ENCODE measurements around the gene S100A12. TPM values are rescaled to one million over a fixed set of nuclear protein-coding genes. Genes with fewer than 3 reads are reported as not detected.

Gene S100A12
- total RNA-seq, 2 experiments from 2014 or later: not detected

GRCh38 chr1:153340356-153340755 lies 35.1 kb downstream of the S100A12 start:
- CTCF ChIA-PET: no interaction called here
- Mint-ChIP-seq H3K27ac (no peak overlapping the region), H3K9me3 (ENCODE audit: low read depth) (no peaks in the 10 kb centered on the region)

GRCh38 chr1:153339802-153340201 lies 35.6 kb downstream of the S100A12 start:
- intact Hi-C loops (cut with DNase I, micrococcal nuclease): no loop called here
- no peaks in the 10 kb centered on the region for H3K36me3 Mint-ChIP-seq (ENCODE audit: low read depth)
- CTCF ChIA-PET: no interaction called here
- H3K4me1 Mint-ChIP-seq: peaks cover 27% of the 10 kb centered on the region
- no peak overlapping the region for H3K27ac Mint-ChIP-seq
- no peak overlapping the region for H3K4me3 Mint-ChIP-seq
- DNase-seq (no peak), ATAC-seq (peak; percentile 9)
- peaks cover 3% of the 10 kb centered on the region for H3K27me3 Mint-ChIP-seq
- POLR2A ChIA-PET: no interaction called here
- H3K9me3 Mint-ChIP-seq (ENCODE audit: low read depth): no peaks in the 10 kb centered on the region

More at GRCh38 chr1:153340356-153340755, 35.1 kb downstream of the S100A12 start:
- Mint-ChIP-seq H3K27me3 (peaks cover 3% of the 10 kb centered on the region), H3K4me3 (no peak overlapping the region), H3K4me1 (peaks cover 31% of the 10 kb centered on the region), H3K36me3 (ENCODE audit: low read depth) (no peaks in the 10 kb centered on the region)
- no peak for DNase-seq
- no peak for ATAC-seq
- intact Hi-C loops (cut with DNase I, micrococcal nuclease): no loop called here
- POLR2A ChIA-PET: no interaction called here

GRCh38 chr1:153337980-153338853 lies 37.2 kb downstream of the S100A12 start:
- no peak for ATAC-seq
- ChIA-PET CTCF (interaction anchor here (0.6 kb wide), 1 partner anchor 353 kb away, joined by 3 read pairs; no protein-coding TSS in a partner anchor), POLR2A (no interaction called here)
- no peak for DNase-seq
- H3K27ac Mint-ChIP-seq: no peak overlapping the region
- no peaks in the 10 kb centered on the region for H3K9me3 Mint-ChIP-seq (ENCODE audit: low read depth)
- H3K4me1 Mint-ChIP-seq: peaks cover 12% of the 10 kb centered on the region
- intact Hi-C loops (cut with DNase I, micrococcal nuclease): no loop called here
- no peaks in the 10 kb centered on the region for H3K36me3 Mint-ChIP-seq (ENCODE audit: low read depth)
- peaks cover 3% of the 10 kb centered on the region for H3K27me3 Mint-ChIP-seq
- no peak overlapping the region for H3K4me3 Mint-ChIP-seq

GRCh38 chr1:153336650-153337049 lies 38.8 kb downstream of the S100A12 start:
- H3K36me3 Mint-ChIP-seq (ENCODE audit: low read depth): no peaks in the 10 kb centered on the region
- ChIA-PET POLR2A (no interaction called here), CTCF (interaction anchor here (0.8 to 1.3 kb wide), 2 partner anchors 15 to 162 kb away, joined by 3 to 7 read pairs; no protein-coding TSS in a partner anchor)
- H3K4me3 Mint-ChIP-seq: no peak overlapping the region
- no peak for DNase-seq
- intact Hi-C loops (cut with DNase I, micrococcal nuclease): no loop called here
- no peak for ATAC-seq
- H3K27ac Mint-ChIP-seq: no peak overlapping the region
- peaks cover 12% of the 10 kb centered on the region for H3K4me1 Mint-ChIP-seq
- H3K27me3 Mint-ChIP-seq: peaks cover 3% of the 10 kb centered on the region
- H3K9me3 Mint-ChIP-seq (ENCODE audit: low read depth): peaks cover 3% of the 10 kb centered on the region

- H3K4me3 Mint-ChIP-seq: no peak overlapping the region
- CTCF ChIA-PET: no interaction called here
- intact Hi-C loops (cut with DNase I, micrococcal nuclease): no loop called here
- H3K9me3 Mint-ChIP-seq (ENCODE audit: low read depth): peaks cover 8% of the 10 kb centered on the region
- H3K27ac Mint-ChIP-seq: no peak overlapping the region
- H3K36me3 Mint-ChIP-seq (ENCODE audit: low read depth): no peaks in the 10 kb centered on the region
- peaks cover 2% of the 10 kb centered on the region for H3K27me3 Mint-ChIP-seq
- ATAC-seq (no peak), DNase-seq (no peak)
- POLR2A ChIA-PET: no interaction called here
- H3K4me1 Mint-ChIP-seq: no peaks in the 10 kb centered on the region
Observed at GRCh38 chr1:153333902-153334301, 41.5 kb downstream of the S100A12 start.

- ATAC-seq (no peak), DNase-seq (no peak)
- Mint-ChIP-seq H3K27me3 (no peaks in the 10 kb centered on the region), H3K9me3 (ENCODE audit: low read depth) (peaks cover 16% of the 10 kb centered on the region), H3K4me3 (no peak overlapping the region), H3K27ac (no peak overlapping the region), H3K4me1 (no peaks in the 10 kb centered on the region), H3K36me3 (ENCODE audit: low read depth) (no peaks in the 10 kb centered on the region)
- intact Hi-C loops (cut with DNase I, micrococcal nuclease): no loop called here
- POLR2A ChIA-PET: no interaction called here
- CTCF ChIA-PET: no interaction called here
Observed at GRCh38 chr1:153324912-153325311, 50.5 kb downstream of the S100A12 start.

Other genes with a start within 250 kb of the S100A12 start
- gene SPRR2G, start 224.7 kb downstream of the S100A12 start, total RNA-seq: not detected
- gene LELP1, start 172.2 kb downstream of the S100A12 start, total RNA-seq: not detected
- gene PRR9, start 158.0 kb downstream of the S100A12 start, total RNA-seq: not detected
- gene LORICRIN, start 115.9 kb downstream of the S100A12 start, total RNA-seq: not detected
- not detected for gene PGLYRP3, start 62.7 kb downstream of the S100A12 start, total RNA-seq
- gene PGLYRP4, start 26.8 kb downstream of the S100A12 start, total RNA-seq: under 1 TPM in 1 of 2 experiments, not detected in 1; 0.09 TPM
- gene S100A9, start 17.8 kb downstream of the S100A12 start, total RNA-seq: not detected
- not detected for gene S100A8, start 15.5 kb upstream of the S100A12 start, total RNA-seq
- not detected for gene S100A7A, start 40.9 kb upstream of the S100A12 start, total RNA-seq
- gene S100A7, start 85.0 kb upstream of the S100A12 start, total RNA-seq: not detected
- 100 to 1,000 TPM; 219 to 349 TPM for gene S100A6, start 160.4 kb upstream of the S100A12 start, total RNA-seq
- 1 to 10 TPM; 2.4 to 3.4 TPM for gene S100A5, start 165.3 kb upstream of the S100A12 start, total RNA-seq
- gene S100A4, start 170.2 kb upstream of the S100A12 start, total RNA-seq: 100 to 1,000 TPM in 1 of 2 experiments, 10 to 100 TPM in 1; 84.8 to 166 TPM
- not detected for gene S100A3, start 173.6 kb upstream of the S100A12 start, total RNA-seq
- 1 to 10 TPM; 3.3 to 7.0 TPM for gene S100A2, start 190.2 kb upstream of the S100A12 start, total RNA-seq
- not detected for gene S100A16, start 237.5 kb upstream of the S100A12 start, total RNA-seq
- under 1 TPM; 0.14 to 0.34 TPM for gene S100A14, start 240.7 kb upstream of the S100A12 start, total RNA-seq